Measurements from ENCODE around the gene CHKA.

DNA sequence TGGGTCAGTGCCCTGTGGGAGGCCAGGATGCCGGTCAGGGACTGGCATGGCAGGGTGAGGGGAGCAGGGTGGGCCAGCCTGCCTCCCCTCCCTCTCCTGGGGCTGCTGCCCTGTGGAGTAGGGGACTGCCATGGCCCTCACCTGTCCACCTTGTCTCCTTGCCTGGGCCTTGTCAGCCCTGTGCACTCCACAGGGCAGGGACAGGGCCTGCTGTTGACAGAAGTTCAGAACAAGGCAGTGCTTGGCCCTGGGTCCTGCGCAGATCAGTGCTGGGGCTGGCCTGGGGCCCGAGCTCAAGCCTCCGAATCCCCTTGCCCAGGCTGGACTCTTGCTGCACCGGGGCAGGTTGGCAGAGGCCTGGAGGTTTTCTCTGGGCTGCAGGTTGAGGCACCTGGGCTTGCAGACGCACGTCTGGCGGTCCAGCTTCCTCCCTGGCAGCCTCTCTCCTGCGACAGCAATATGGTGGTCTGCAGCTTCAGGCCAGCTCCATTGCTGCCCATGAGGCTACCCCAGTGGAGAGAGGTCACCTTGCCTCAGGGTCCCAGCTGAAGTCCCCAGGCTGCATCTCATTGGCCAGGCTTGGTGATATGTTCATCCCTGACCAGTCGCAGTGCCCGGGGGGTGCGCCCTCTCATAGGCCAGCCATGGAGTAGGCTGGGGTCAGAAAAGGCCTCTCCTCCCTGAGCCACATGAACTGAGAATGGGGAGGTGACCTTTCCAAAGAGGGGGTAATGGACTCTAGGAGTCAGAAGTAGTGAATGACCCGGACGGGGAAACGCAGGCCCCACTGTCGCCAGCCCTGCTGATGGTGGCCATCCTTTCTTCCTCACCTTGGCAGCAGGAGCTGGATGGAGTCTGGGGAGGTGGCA is 21.5 kb upstream of the CHKA start:
- TF ChIP-seq ZNF174 (CRISPR knock-in tag; IDR thresholded peaks at IDR 0.05), result no peak
- TF ChIP-seq RFX5 (IDR thresholded peaks at IDR 0.05; ENCODE audit: low read depth, low read length), result no peak
- TF ChIP-seq SNIP1 (IDR thresholded peaks at IDR 0.05; ENCODE audit: low read depth), result no peak
- TF ChIP-seq, protein P1, sequence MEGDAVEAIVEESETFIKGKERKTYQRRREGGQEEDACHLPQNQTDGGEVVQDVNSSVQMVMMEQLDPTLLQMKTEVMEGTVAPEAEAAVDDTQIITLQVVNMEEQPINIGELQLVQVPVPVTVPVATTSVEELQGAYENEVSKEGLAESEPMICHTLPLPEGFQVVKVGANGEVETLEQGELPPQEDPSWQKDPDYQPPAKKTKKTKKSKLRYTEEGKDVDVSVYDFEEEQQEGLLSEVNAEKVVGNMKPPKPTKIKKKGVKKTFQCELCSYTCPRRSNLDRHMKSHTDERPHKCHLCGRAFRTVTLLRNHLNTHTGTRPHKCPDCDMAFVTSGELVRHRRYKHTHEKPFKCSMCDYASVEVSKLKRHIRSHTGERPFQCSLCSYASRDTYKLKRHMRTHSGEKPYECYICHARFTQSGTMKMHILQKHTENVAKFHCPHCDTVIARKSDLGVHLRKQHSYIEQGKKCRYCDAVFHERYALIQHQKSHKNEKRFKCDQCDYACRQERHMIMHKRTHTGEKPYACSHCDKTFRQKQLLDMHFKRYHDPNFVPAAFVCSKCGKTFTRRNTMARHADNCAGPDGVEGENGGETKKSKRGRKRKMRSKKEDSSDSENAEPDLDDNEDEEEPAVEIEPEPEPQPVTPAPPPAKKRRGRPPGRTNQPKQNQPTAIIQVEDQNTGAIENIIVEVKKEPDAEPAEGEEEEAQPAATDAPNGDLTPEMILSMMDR (IDR thresholded peaks at IDR 0.05 in 2 of 3, conservative IDR thresholded peaks at IDR 0.05 in 1 of 3; ENCODE audit: insufficient read depth in 2 of 3, low read depth in 1 of 3, low read length in 3 of 3), result no peak
- no peak for TF ChIP-seq SP2 (IDR thresholded peaks at IDR 0.05; ENCODE audit: extremely low read depth, low read depth, low read length, poor library complexity, severe bottlenecking)
